Hair follicular keratinocyte (primary cell): Measurements from ENCODE around the gene CD55. TPM values are rescaled to one million over a fixed set of nuclear protein-coding genes. Genes with fewer than 3 reads are reported as not detected.

Experiments
- total RNA-seq: library from RNA; depleted of rRNA; stranded (reverse); fragments of >200 nt; gene quantifications from 2 replicates; pipeline ENCODE4 v1.2.3, GENCODE V29; 2015

Gene CD55
- total RNA-seq, result 15.6 and 20.2 TPM in 2 replicates

DNA sequence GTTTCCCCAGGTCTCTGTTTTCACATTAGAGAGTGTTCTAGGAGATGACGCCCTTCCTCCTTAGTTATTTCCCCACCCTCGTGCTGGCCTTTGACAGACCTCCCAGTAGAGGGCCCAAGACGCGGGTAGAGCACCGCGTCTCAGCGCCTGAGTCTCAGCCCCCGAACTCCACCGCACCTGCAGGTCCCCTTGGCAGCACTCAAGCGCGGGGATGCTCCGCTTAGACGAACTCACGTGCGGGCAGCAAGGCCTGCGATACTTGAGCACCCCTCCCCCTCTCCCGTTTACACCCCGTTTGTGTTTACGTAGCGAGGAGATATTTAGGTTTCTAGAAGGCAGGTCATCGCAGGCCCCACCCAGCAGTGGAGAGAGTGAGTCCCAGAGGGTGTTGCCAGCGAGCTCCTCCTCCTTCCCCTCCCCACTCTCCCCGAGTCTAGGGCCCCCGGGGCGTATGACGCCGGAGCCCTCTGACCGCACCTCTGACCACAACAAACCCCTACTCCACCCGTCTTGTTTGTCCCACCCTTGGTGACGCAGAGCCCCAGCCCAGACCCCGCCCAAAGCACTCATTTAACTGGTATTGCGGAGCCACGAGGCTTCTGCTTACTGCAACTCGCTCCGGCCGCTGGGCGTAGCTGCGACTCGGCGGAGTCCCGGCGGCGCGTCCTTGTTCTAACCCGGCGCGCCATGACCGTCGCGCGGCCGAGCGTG, at the start of gene CD55:
Gene CD55, plus strand, starts transcription at position 600 of the 711 bp plus-strand sequence. Its CDS starts 88 bp downstream, at position 688.

Other genes with a start within 250 kb of the CD55 start
- gene C4BPB, start 232.8 kb upstream of the CD55 start, total RNA-seq, result not detected in 2 replicates
- not detected in 2 replicates for gene C4BPA, start 217.4 kb upstream of the CD55 start, total RNA-seq
- gene CR2, start 132.7 kb downstream of the CD55 start, total RNA-seq, result not detected in 2 replicates
- not detected in 2 replicates for gene CR1, start 174.5 kb downstream of the CD55 start, total RNA-seq